GM18498 (cell line): ENCODE results near the gene GIGYF1.
A peak's percentile ranks its signal among the peaks of the same experiment; 100 is the strongest.
"Not testable (repeated sequence)": the region's sequence is repeated elsewhere in the genome, so short reads cannot be mapped to it uniquely, and the experiment has no call there.

Experiments
- ATAC-seq: cut with Tn5 transposase; IDR thresholded peaks from one replicate; pipeline ENCODE4 v1.9.1; 2021; ENCODE audit warnings: mild to moderate bottlenecking, moderate library complexity; ENCODE audit not compliant: unreplicated experiment

Gene GIGYF1

GRCh38 chr7:100711369-100711768, 17.3 kb upstream of the GIGYF1 start:
- no peak for ATAC-seq

- ATAC-seq = no peak
Measured at GRCh38 chr7:100710452-100710851, 16.4 kb upstream of the GIGYF1 start.

DNA sequence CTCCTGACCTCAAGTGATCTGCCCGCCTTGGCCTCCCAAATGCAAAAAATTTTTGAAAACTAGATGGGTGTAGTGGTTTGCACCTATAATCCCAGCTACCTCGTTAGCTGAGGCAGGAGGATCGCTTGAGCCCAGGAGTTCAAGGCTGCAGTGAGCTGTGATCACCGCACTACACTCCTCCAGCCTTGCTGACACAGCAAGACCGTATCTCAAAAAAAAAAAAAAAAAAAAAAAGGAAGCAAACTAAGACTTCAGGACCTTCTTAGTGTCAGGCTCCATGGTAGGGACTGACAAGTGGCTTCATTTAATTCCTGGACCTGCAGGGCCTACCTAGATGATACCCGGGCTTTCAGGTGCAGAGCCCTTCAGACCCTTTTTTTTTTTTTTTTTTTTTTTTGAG, 14.3 kb upstream of the GIGYF1 start:
- ATAC-seq = no peak

GRCh38 chr7:100706672-100707311, 12.7 kb upstream of the GIGYF1 start:
- no peak for ATAC-seq

DNA sequence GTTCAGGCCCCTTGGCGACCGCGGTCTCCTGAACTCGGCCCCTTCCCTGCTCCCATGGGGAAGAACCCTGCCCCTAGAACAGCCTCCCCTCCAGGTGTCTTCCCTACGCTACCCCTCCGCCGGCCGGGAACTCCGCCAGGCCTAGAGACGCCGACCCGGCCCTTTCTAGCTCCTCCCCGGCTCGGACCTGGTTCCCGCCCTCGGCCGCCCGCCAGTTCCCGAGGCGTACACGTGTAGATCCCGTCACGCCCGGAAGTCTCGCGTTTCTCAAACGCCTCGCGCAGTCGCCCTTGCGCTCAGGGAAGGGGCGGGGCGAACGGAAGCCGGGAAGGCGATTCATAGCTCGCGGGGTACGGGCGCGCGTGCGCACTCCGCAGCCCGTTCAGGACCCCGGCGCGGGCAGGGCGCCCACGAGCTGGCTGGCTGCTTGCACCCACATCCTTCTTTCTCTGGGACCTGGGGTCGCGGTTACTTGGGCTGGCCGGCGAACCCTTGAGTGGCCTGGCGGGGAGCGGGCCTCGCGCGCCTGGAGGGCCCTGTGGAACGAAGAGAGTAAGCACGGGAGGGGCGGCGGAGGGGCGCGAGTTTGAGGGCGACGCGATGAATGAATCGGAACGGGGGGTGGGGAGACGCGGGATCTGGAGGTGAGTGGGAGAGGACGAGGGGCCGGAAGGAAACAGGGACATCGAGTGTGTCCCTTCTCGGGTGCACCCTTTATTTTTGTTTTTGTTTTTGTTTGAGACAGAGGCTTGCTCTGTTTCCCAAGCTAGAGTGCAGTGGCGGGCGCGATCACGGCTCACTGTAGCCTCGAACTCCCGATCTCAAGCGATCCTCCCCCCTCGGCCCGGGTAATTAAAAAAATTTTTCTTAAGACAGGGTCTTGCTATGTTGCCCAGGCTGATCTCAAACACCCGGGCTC, 12.0 kb upstream of the GIGYF1 start, which contains the start of gene POP7:
Gene POP7, plus strand, starts transcription at position 369 of the 919 bp plus-strand sequence. CDS start 710 bp downstream, outside the sequence.
- peak; percentile 89 for ATAC-seq

GRCh38 chr7:100705320-100705752, 11.3 kb upstream of the GIGYF1 start:
- ATAC-seq = peak; percentile 68

DNA sequence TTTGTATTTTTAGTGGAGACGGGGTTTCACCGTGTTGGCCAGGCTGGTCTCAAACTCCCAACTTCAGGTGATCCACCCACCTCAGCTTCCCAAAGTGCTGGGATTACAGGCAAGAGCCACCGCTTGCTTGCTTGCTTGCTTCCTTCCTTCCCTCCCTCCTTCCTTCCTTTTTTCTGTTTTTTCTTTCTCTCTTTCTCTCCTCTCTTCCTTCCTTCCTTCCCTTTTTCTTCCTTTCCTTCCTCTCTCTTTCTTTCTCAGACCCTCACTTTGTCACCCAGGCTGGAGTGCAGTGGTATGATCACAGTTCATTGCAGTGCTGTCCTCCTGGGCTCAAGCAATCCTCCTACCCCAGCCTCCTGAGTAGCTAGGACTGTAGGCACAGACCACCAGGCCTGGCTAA, 7.0 kb upstream of the GIGYF1 start:
- ATAC-seq = not testable (repeated sequence)

DNA sequence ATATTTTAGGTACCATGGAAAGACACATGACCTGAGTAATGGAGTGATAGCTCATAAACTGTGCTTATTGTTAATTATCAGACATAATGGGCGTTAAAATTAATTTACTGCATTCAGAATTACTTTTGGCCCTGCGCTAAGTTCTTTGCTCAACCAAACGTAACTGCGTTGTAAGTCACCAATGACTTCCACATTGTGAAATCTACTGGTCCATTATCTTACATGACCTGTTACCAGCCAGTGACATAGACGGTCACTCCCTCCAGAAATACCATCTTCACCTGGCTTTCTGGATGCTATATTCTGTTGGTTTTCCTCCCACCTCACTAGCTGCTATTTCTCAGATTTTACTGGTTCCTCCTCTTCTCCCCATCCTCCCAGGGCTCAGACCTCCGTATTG, 5.0 kb upstream of the GIGYF1 start:
- no peak for ATAC-seq

- no peak for ATAC-seq
Measured at GRCh38 chr7:100696123-100696521, 2.1 kb upstream of the GIGYF1 start.

DNA sequence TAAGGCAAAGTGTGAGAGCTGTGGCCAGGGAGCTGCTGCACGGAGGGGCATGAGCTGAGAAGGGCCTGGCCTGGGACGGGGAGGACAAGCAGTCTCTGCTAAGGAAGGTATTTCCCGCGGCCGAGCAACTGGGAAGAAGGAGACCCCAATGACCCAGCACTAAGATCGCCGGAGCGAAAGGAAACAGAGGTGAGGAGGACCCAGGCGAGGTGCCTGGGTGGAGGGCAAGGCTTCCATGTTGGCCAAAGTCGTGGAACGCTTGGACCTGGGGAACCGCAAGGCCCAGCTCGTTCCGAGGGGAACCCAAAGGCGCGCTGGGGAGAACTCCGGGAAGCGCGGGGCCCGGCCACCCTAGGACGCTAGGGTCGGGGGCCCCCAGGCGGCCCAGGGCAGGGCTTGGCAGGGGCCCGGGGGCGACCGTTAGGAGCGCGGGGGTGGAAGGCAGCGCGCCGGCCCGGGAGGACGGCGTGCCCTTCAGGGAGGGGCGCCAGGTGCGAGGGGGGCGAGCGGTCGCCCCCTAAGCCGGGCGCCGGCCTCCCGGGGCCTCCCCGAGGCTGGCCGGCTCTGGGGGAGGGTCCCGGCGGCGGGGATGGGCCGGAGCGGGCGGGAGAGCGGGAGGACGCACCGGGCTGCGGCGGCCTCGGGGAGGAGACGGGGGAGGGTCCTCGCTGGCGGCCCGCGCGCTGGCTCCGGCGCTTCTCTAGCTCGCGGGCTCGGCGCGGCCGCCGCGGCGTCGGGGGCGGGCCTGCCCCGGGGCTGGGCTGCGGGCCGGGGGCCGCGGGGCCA, 545 bp downstream of the GIGYF1 start:
- ATAC-seq = peak; percentile 33

- no peak for ATAC-seq
Measured at GRCh38 chr7:100692578-100692961, 1.5 kb downstream of the GIGYF1 start.

- peak; percentile 34 for ATAC-seq
Measured at GRCh38 chr7:100691676-100692577, 2.1 kb downstream of the GIGYF1 start.

- ATAC-seq = no peak
Measured at GRCh38 chr7:100689230-100690135, 4.6 kb downstream of the GIGYF1 start.

- no peak for ATAC-seq
Measured at GRCh38 chr7:100688326-100688860, 5.7 kb downstream of the GIGYF1 start.

GRCh38 chr7:100687751-100688300, 6.2 kb downstream of the GIGYF1 start:
- no peak for ATAC-seq

GRCh38 chr7:100687261-100687660, 6.8 kb downstream of the GIGYF1 start:
- no peak for ATAC-seq

DNA sequence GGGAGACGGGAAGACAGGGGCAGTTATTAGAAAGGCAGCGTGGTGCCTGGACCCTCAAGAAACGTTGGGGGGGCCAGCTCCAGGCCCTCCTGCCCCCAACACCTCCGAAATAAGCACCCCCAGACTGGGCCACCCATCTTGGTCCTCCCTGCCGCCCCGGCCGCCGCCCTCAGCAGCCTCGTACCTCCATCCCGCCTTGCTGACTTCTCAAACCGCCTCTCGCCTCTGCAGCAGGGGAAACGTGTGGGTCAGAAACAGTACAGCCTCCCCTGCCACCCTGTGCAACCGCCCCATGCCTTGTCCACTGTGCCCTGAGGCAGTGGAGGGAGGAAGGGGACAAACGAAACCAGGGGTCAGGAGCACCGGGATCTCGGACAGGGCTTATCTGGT, 7.2 kb downstream of the GIGYF1 start:
- no peak for ATAC-seq

DNA sequence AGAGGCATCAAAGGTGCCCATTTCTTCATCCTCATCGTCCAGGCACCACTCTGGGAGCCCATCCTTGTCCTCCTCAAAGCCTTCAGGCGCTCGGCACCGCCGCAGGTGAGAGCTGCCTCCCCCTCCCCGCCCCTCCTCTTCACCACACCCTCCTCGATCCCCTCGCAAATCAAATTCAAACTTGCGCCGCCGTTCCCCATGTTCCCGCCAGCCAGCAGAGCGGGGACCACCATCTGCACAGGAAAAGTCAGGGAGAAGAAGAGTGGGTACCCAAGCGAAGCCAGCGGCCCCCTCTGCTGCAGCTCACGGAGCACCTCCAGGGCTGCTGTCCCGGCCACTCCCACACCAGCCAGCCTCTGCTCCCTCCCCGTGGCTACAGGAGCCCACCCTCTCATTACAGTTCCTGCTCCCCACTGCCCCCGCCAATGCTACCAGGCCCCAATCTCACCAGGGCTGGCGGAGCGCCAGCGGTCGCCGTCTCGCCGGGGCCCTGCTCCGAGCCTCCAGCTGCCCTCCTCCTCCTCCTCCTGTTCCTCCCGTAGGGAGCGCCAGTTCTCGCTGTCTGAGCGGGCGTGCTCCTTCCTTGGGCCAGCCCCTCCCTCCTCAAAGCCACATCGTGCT, 7.7 kb downstream of the GIGYF1 start:
- ATAC-seq = no peak
